Endothelial cell of umbilical vein (primary cell): ENCODE results near the gene VAC14. TPM values are rescaled to one million over a fixed set of nuclear protein-coding genes. Genes with fewer than 3 reads are reported as not detected.

ENCODE experiments used
- BruUV-seq: library from RNA; stranded (reverse); fragments of 400-500 nt; replicated peaks from 2 replicates; lab custom pipeline; 2021; lab: Mats Ljungman, UMichigan
- CTCF ChIA-PET: fragments of 300-600, 350-600 bp; sonication (Branson Sonifier 250); formaldehyde crosslinking; loops from one replicate; lab custom pipeline; 2021; ENCODE audit warnings: antibody characterized with exemption, inconsistent platforms; lab: Charles Lee
- POLR2A ChIA-PET: fragments of 300-600, 350-600 bp; sonication (Branson Sonifier 250); formaldehyde crosslinking; loops from one replicate; lab custom pipeline; 2021; ENCODE audit warnings: antibody characterized with exemption, inconsistent platforms; lab: Charles Lee
- DNase-seq: peaks from one replicate; pipeline ENCODE4 v3.0.0-alpha.2; 2011; ENCODE audit warnings: low read depth, low spot score
- FAIRE-seq: peaks from 2 replicates; lab custom pipeline; 2011; peaks lifted over from hg19 to GRCh38; lab: Jason Lieb, UNC
- H2AFZ ChIP-seq: 2 replicates; pipeline ENCODE4 v1.6.0; 2012; ENCODE audit warnings: low read depth, low read length, control low read depth, inconsistent platforms
- H3K27ac ChIP-seq: 2 replicates; pipeline ENCODE4 v1.5.1; 2011; ENCODE audit warnings: low read depth, mild to moderate bottlenecking, control low read depth, low read length, moderate library complexity; ENCODE audit not compliant: insufficient read depth
- H3K27me3 ChIP-seq, 2 experiments: 2 replicates each; pipeline versions ENCODE4 v1.6.0 to v1.6.1; 2011; ENCODE audit warnings: low read length in 2 of 2, mixed read lengths in 1 of 2; ENCODE audit not compliant: control insufficient read depth in 2 of 2, insufficient read depth in 2 of 2
- H3K36me3 ChIP-seq, 2 experiments: 2 replicates in 1 of 2; 3 replicates in 1 of 2; pipeline ENCODE4 v1.5.1; 2011; ENCODE audit warnings: low read length in 2 of 2, mild to moderate bottlenecking in 1 of 2, moderate library complexity in 1 of 2; ENCODE audit not compliant: control insufficient read depth in 2 of 2, insufficient read depth in 2 of 2; ENCODE audit errors: extremely low read depth in 1 of 2
- H3K4me1 ChIP-seq: 3 replicates; pipeline ENCODE4 v1.5.1; 2011; ENCODE audit warnings: mild to moderate bottlenecking, low read length; ENCODE audit not compliant: control insufficient read depth, insufficient read depth; ENCODE audit errors: extremely low read depth
- H3K4me2 ChIP-seq: 2 replicates; pipeline ENCODE4 v1.6.1; 2011; ENCODE audit warnings: low read length, control low read depth, mixed read lengths; ENCODE audit not compliant: insufficient read depth
- H3K4me3 ChIP-seq, 3 experiments: fragments of 200-600 bp in 1 of 3; sonication (generic), shearing (Covaris generic) in 1 of 3; replicated peaks in 1 of 3; 2 replicates each; pipeline ENCODE4 v1.5.1; 2011 to 2016; ENCODE audit warnings: control low read depth in 3 of 3, low read length in 3 of 3, mild to moderate bottlenecking in 2 of 3, inconsistent platforms in 1 of 3, low read depth in 1 of 3, moderate library complexity in 1 of 3; ENCODE audit not compliant: insufficient read depth in 1 of 3
- H3K79me2 ChIP-seq: 2 replicates; pipeline ENCODE4 v1.6.0; 2012; ENCODE audit warnings: low read length, inconsistent platforms; ENCODE audit not compliant: control insufficient read depth, insufficient read depth
- H3K9ac ChIP-seq: replicated peaks from 2 replicates; pipeline ENCODE3; 2011; ENCODE audit warnings: low read length, control low read depth; ENCODE audit not compliant: insufficient read depth; ENCODE audit errors: extremely low read depth
- H3K9me1 ChIP-seq: replicated peaks from 3 replicates; pipeline ENCODE4 v1.6.0; 2011; ENCODE audit warnings: mild to moderate bottlenecking, low read length; ENCODE audit not compliant: control insufficient read depth, insufficient read depth; ENCODE audit errors: extremely low read depth
- H3K9me3 ChIP-seq: replicated peaks from 2 replicates; pipeline ENCODE4 v1.5.1; 2012; ENCODE audit warnings: low read length, inconsistent platforms; ENCODE audit not compliant: control insufficient read depth, insufficient read depth
- H4K20me1 ChIP-seq: replicated peaks from 2 replicates; pipeline ENCODE3; 2011; ENCODE audit warnings: mild to moderate bottlenecking, low read length; ENCODE audit not compliant: control insufficient read depth, insufficient read depth; ENCODE audit errors: extremely low read depth
- CTCF ChIP-seq, 2 donors: IDR thresholded peaks; 1 replicate in 1 of 2; 2 replicates in 1 of 2; pipeline ENCODE4 v1.5.1; 2011; ENCODE audit warnings: low read length in 2 of 2, mild to moderate bottlenecking in 2 of 2, moderate library complexity in 2 of 2, control low read depth in 1 of 2, inconsistent platforms in 1 of 2, low read depth in 1 of 2; ENCODE audit not compliant: insufficient read depth in 1 of 2; ENCODE audit errors: extremely low read depth in 1 of 2
- EZH2 ChIP-seq: IDR thresholded peaks from 2 replicates; pipeline ENCODE4 v1.6.1; 2012; ENCODE audit warnings: borderline replicate concordance, low read depth, mild to moderate bottlenecking, moderate library complexity, low read length, inconsistent platforms; ENCODE audit not compliant: severe bottlenecking
- FOS ChIP-seq: IDR thresholded peaks from 2 replicates; pipeline ENCODE4 v1.6.1; 2011; ENCODE audit warnings: mild to moderate bottlenecking, low read length, moderate library complexity, borderline replicate concordance; ENCODE audit not compliant: insufficient read depth
- GATA2 ChIP-seq: IDR thresholded peaks from 2 replicates; pipeline ENCODE4 v1.7.0; 2011; ENCODE audit warnings: low read depth, mild to moderate bottlenecking, moderate library complexity, mixed read lengths, low read length; ENCODE audit not compliant: insufficient read length, insufficient read depth
- JUN ChIP-seq: IDR thresholded peaks from 2 replicates; pipeline ENCODE4 v1.6.1; 2011; ENCODE audit warnings: borderline replicate concordance, low read depth; ENCODE audit not compliant: insufficient read length, insufficient read depth
- MAX ChIP-seq: IDR thresholded peaks from 2 replicates; pipeline ENCODE4 v1.6.1; 2011; ENCODE audit not compliant: insufficient read depth, insufficient read length
- MYC ChIP-seq: IDR thresholded peaks from one replicate; pipeline ENCODE4 v1.6.1; 2011; ENCODE audit warnings: mild to moderate bottlenecking, low read depth, low read length
- POLR2A ChIP-seq: IDR thresholded peaks from 2 replicates; pipeline ENCODE4 v1.6.1; 2012; ENCODE audit warnings: low read depth, mild to moderate bottlenecking, control low read depth, low read length
- POLR2AphosphoS5 ChIP-seq: IDR thresholded peaks from 2 replicates; pipeline ENCODE4 v1.6.1; 2012; ENCODE audit warnings: low read depth, mild to moderate bottlenecking, control low read depth, low read length, moderate library complexity; ENCODE audit not compliant: insufficient read depth
- dilution Hi-C: fragments of 300-500 bp; cut with MboI; formaldehyde crosslinking; loops from one replicate; pipeline ENCODE4 v1.15.0; 2019; ENCODE audit warnings: low sequenced_read_pairs; ENCODE audit not compliant: extremely low pct_ligation_motif_present
- intact Hi-C: fragments of 100-400 bp; cut with micrococcal nuclease; formaldehyde crosslinking; loops from one replicate; pipeline ENCODE4 v1.10.0; 2022
- polyA plus RNA-seq, 4 experiments: library from polyadenylated mRNA; depleted of rRNA in 3 of 4; stranded (reverse) in 3 of 4; unstranded in 1 of 4; fragments of >200 nt; gene quantifications; 2 replicates each; pipeline versions ENCODE4 v1.2.1 to v1.2.3, GENCODE V29; 2011 to 2012; ENCODE audit warnings: missing spikeins in 1 of 4
- total RNA-seq: library from RNA; stranded (reverse); gene quantifications from 2 replicates; pipeline ENCODE4 v1.2.3, GENCODE V29; 2021

The VAC14 gene
- total and polyA plus RNA-seq, 2 donors (not counting 3 experiments of a cell fraction or from before 2014, with no cell fraction given) = 37.6 to 57.9 TPM

GRCh38 chr16:70765491-70765890 lies 35.5 kb downstream of the VAC14 start:
- peaks cover 0 to 9% of the 10 kb centered on the region in 2 experiments for H3K36me3 ChIP-seq
- no peaks in the 10 kb centered on the region for H3K79me2 ChIP-seq
- intact Hi-C loops = no loop called here
- no peaks in the 10 kb centered on the region for H3K9me1 ChIP-seq
- no peak overlapping the region for H2AFZ ChIP-seq
- no TSS peak for BruUV-seq
- H3K4me1 ChIP-seq = peaks cover 3% of the 10 kb centered on the region
- no peaks in the 10 kb centered on the region for H3K9me3 ChIP-seq
- H3K4me2 ChIP-seq = no peak overlapping the region
- no peak overlapping the region for H3K27ac ChIP-seq
- ChIA-PET CTCF (interaction anchor here (1.1 kb wide), 1 partner anchor 28 kb away, joined by 3 read pairs; no protein-coding TSS in a partner anchor), POLR2A (no interaction called here)
- no peak overlapping the region for H3K9ac ChIP-seq
- no peak for DNase-seq
- no peaks in the 10 kb centered on the region for H3K27me3 ChIP-seq
- FAIRE-seq = no peak
- TF ChIP-seq POLR2A (no peak), CTCF (IDR thresholded peaks at IDR 0.05; ENCODE audit: extremely low read depth in 1 of 2, insufficient read depth in 1 of 2, low read depth in 1 of 2, low read length in 2 of 2) (no peak), JUN (no peak), FOS (no peak), POLR2AphosphoS5 (no peak), EZH2 (no peak), MYC (no peak), GATA2 (no peak), MAX (no peak)
- no peaks in the 10 kb centered on the region for H4K20me1 ChIP-seq
- H3K4me3 ChIP-seq = no peak overlapping the region
- dilution Hi-C loops = no loop called here
